Left lobe of liver (tissue), 2 donors: Measurements from ENCODE around the gene UBE2R2. TPM values are rescaled to one million over a fixed set of nuclear protein-coding genes. Genes with fewer than 3 reads are reported as not detected.
"Not testable (repeated sequence)": the region's sequence is repeated elsewhere in the genome, so short reads cannot be mapped to it uniquely, and the experiment has no call there.

Experiments used
- ATAC-seq: fragments of 200-7000 bp; cut with Tn5 transposase; one replicate; pipeline ENCODE4 v1.9.1; 2020; ENCODE audit warnings: mild to moderate bottlenecking, moderate library complexity
- DNase-seq: peaks from one replicate; pipeline ENCODE4 v3.0.0-alpha.2; 2020; ENCODE audit warnings: low spot score
- total RNA-seq: library from RNA; stranded (reverse); gene quantifications from one replicate; pipeline ENCODE4 v1.2.1, GENCODE V29; 2021
- donor health status: DM: no; HTN: no; CAD: no; lungs with moderate emphysema.
- donor health status: DM: no; HTN: yes; CAD: no.

Gene UBE2R2
- total RNA-seq, 1 donor from 2014 or later, result 22.9 TPM

- DNase-seq, result peak; percentile 43
These were observed 19.3 kb downstream of the UBE2R2 start for GRCh38 chr9:33836261-33836660.

DNA sequence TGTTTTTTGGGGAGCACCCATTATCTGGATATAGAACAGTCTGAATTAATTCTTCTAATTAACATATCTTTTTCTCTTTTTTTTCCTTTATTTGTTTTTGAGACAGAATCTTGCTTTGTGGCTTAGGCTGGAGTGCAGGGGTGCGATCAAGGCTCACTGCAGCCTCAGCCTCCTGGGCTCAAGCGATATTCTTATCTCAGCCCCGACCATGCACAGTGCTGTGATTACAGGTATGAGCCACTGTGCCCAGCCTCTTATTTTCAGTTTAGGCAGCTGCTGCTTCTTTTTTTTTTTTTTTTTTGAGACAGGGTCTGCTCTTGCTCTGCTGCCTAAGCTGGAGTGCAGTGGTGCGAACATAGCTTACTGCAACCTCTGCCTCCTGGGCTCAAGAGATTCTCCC is 20.2 kb downstream of the UBE2R2 start:
- peak; percentile 19 for DNase-seq
- no peak for ATAC-seq

More at GRCh38 chr9:33836261-33836660, 19.3 kb downstream of the UBE2R2 start:
- peak; percentile 57 for ATAC-seq

DNA sequence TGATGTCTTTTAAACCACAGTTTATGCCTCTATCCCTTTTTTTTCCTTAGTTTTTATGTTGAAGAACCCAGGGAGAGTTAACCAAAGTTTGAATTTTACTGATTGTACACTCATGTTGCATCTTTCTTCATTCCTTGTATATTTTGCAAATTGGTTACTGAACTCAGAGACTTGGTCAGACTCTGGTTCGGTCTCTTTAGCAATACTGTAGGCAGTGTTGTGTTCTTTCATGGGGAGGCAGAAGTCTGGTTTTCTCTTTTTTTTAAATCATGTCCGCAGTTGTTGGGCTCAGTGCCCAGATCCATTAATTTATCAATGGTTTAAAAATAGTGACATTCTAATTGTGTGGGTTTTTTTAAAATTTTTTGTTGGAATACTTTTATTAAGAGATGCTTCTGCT is 23.4 kb downstream of the UBE2R2 start:
- DNase-seq (no peak), ATAC-seq (peak; percentile 50)

- DNase-seq, result peak; percentile 40
- no peak for ATAC-seq
These were observed 26.5 kb downstream of the UBE2R2 start for GRCh38 chr9:33843312-33843961.

GRCh38 chr9:33846231-33846630 is 29.3 kb downstream of the UBE2R2 start:
- no peak for ATAC-seq

GRCh38 chr9:33847894-33848205 is 30.9 kb downstream of the UBE2R2 start:
- DNase-seq, result peak; percentile 46
- ATAC-seq, result not testable (repeated sequence)

More at GRCh38 chr9:33846231-33846630, 29.3 kb downstream of the UBE2R2 start:
- DNase-seq, result no peak

GRCh38 chr9:33850267-33850629 is 33.3 kb downstream of the UBE2R2 start:
- no peak for DNase-seq
- ATAC-seq, result no peak

GRCh38 chr9:33850677-33851076 is 33.7 kb downstream of the UBE2R2 start:
- ATAC-seq, result no peak

GRCh38 chr9:33851301-33851700 is 34.3 kb downstream of the UBE2R2 start:
- DNase-seq, result no peak
- ATAC-seq, result no peak

More at GRCh38 chr9:33850677-33851076, 33.7 kb downstream of the UBE2R2 start:
- no peak for DNase-seq

DNA sequence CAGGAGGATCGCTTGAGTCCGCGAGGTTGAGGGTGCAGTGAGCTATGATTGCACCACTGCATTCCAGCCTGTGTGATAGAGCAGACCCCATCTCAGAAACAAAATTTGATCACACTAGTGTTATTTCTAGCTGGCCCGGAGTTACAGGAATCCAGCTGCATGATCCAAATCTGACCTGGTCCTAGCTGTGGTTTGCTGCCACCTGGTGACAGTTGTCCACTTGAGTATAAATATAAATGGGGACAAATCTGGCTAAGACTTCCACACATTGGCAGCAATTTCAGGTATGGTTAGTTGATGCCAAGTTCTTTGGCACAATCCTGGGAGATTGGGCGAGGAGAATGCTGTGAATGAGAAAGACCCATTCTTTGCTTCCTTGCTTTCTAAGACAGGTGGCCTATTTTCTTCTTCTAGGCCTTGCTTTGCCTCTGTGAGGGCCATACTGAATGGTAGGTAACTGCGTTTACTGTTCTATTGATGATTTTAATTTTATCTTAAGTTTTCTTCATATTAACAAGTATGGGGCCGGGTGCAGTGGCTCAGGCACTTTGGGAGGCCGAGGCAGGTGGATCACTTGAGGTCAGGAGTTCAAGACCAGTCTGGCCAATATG is 35.4 kb downstream of the UBE2R2 start:
- ATAC-seq, result peak; percentile 89
- peak; percentile 82 for DNase-seq

- ATAC-seq (peak; percentile 38), DNase-seq (no peak)
These were observed 39.3 kb downstream of the UBE2R2 start for GRCh38 chr9:33856247-33856646.

GRCh38 chr9:33858423-33858822 is 41.5 kb downstream of the UBE2R2 start:
- DNase-seq (no peak), ATAC-seq (no peak)

DNA sequence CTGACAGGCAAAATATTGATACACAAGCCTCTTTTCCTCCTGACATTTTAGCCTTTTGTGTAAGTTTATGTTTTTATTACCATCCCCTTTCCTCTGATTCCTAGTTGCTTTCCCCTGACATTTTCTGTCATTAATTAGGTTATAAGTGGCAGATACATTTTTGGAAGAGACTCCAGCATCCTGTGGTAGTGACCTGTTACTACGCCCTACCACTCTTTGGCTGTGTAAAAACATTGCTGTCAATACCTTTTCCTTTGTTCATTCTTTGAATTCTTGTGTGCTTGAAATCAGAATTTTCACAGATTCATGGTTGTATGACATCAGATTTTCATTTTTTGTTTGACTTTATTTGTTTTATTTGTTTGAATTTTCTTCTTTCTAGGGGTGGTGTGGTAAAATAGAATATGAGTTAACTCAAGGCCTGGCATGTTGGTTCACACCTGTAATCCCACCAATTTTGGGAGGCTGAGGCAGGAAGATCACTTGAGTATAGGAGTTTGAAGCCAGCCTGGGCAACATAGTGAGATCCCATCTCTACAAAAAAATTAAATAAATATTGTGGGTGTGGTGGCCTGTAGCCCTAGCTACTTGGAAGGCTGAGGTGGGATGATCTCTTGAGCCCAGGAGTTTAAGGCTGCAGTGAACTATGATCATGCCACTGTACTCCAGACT is 43.4 kb downstream of the UBE2R2 start:
- DNase-seq (no peak), ATAC-seq (no peak)

- DNase-seq, result no peak
- ATAC-seq, result no peak
These were observed 45.0 kb downstream of the UBE2R2 start for GRCh38 chr9:33861917-33862453.

GRCh38 chr9:33863027-33863426 is 46.1 kb downstream of the UBE2R2 start:
- ATAC-seq, DNase-seq: not testable (repeated sequence)

DNA sequence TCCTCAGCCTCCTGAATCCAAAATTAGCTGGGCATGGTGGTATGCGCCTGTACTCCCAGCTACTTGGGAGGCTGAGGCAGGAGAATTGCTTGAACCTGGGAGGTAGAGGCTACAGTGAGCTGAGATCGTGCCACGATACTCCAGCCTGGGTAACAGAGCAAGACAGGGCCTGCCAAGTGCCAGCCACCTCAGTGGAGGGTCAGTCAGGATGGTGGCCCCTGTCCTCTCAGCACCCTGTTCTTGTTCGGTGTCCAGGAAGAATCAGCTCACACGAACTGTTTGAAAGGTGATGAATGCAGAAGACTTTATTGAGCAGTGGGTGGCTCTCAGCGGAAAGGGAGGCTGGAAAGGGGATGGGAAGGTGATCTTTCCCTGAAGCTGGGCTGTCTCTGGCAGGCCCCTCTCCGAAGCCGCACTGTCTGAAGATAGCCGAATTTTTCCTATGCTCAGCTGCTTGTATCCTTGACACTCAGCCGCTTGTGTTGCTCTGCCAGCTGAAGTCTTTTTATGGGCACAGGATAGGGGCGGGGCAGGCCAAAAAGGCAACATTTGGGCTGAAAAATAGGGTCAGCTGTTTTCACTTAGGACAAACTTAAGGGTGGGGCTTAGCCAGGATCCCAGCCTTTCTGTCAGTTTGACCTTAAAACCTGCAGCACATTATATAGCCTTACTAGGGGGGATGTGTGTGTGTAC is 50.9 kb downstream of the UBE2R2 start:
- peak; percentile 64 for ATAC-seq
- DNase-seq, result no peak

GRCh38 chr9:33868440-33868973 is 51.5 kb downstream of the UBE2R2 start:
- DNase-seq, result no peak

GRCh38 chr9:33869243-33869642 is 52.3 kb downstream of the UBE2R2 start:
- not testable (repeated sequence) for ATAC-seq, DNase-seq

More at GRCh38 chr9:33868440-33868973, 51.5 kb downstream of the UBE2R2 start:
- ATAC-seq, result peak; percentile 81

DNA sequence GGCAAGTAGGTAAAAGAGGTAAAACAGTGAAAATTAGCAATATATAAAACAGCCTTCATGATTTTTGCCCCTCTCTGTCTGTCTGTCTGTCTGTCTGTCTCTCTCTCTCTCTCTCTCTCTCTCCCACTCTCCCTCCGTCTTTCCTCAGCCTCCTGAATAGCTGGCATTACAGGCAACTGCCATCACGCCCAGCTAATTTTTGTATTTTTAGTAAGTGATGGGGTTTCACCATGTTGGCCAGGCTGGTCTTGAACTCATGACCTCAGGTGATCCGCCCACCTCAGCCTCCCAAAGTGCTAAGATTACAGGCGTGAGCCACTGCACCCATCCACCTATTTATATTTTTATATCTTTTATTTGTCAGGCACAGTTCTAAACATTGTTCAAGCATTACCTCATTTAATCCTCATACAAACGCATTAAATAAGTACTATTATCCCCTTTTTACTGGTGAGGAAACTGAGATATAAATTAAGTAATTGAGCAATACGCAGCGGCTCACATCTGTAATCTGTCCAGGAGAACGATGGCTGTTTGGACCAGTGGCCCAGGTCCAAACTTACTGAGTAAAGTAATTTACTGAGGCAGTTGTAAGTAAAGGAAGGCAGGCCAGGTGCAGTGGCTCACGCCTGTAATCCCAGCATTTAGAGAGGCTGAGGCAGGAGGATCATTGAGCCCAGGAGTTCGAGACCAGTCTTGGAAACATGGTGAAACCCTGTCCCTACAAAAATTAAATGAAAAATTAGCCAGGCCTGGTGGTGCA is 60.9 kb downstream of the UBE2R2 start:
- peak; percentile 36 for ATAC-seq
- no peak for DNase-seq

GRCh38 chr9:33878691-33879366 is 61.9 kb downstream of the UBE2R2 start:
- DNase-seq (no peak), ATAC-seq (peak; percentile 57)
